WTC11 (cell line): Measurements from ENCODE around the gene ZNF626. TPM values are rescaled to one million over a fixed set of nuclear protein-coding genes. Genes with fewer than 3 reads are reported as not detected.

Experiments
- total RNA-seq: library from RNA; stranded (reverse); gene quantifications from 3 replicates; pipeline ENCODE4 v1.2.3, GENCODE V29; 2021

The ZNF626 gene
- total RNA-seq, 1 experiment from 2014 or later, result 24.4 TPM

Other genes with a start within 250 kb of the ZNF626 start
- 15.6 to 20.2 TPM (median 16.2 TPM) in 3 replicates for gene ZNF737, start 95.8 kb downstream of the ZNF626 start, total RNA-seq
- 34.1 to 41.6 TPM (median 34.8 TPM) in 3 replicates for gene ZNF66, start 114.7 kb upstream of the ZNF626 start, total RNA-seq